GM12872 (cell line): ENCODE measurements around the gene BBIP1.

Source experiments
- TF ChIP-seq, protein P1 (sequence below): IDR thresholded peaks from 3 replicates; pipeline ENCODE4 v1.5.1; 2011; ENCODE audit warnings: low read depth, mild to moderate bottlenecking, low read length, moderate library complexity; ENCODE audit not compliant: insufficient read depth

The BBIP1 gene, protein sequence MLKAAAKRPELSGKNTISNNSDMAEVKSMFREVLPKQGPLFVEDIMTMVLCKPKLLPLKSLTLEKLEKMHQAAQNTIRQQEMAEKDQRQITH

GRCh38 chr10:110918643-110919348, at the start of gene BBIP1:
BBIP1 (minus strand) TSS chr10:110919180; CDS start chr10:110918157, 1,023 bp downstream.
- TF ChIP-seq, protein P1, sequence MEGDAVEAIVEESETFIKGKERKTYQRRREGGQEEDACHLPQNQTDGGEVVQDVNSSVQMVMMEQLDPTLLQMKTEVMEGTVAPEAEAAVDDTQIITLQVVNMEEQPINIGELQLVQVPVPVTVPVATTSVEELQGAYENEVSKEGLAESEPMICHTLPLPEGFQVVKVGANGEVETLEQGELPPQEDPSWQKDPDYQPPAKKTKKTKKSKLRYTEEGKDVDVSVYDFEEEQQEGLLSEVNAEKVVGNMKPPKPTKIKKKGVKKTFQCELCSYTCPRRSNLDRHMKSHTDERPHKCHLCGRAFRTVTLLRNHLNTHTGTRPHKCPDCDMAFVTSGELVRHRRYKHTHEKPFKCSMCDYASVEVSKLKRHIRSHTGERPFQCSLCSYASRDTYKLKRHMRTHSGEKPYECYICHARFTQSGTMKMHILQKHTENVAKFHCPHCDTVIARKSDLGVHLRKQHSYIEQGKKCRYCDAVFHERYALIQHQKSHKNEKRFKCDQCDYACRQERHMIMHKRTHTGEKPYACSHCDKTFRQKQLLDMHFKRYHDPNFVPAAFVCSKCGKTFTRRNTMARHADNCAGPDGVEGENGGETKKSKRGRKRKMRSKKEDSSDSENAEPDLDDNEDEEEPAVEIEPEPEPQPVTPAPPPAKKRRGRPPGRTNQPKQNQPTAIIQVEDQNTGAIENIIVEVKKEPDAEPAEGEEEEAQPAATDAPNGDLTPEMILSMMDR = no peak

GRCh38 chr10:110967645-110968044, 48.7 kb upstream of the BBIP1 start:
- TF ChIP-seq, protein P1 = no peak

DNA sequence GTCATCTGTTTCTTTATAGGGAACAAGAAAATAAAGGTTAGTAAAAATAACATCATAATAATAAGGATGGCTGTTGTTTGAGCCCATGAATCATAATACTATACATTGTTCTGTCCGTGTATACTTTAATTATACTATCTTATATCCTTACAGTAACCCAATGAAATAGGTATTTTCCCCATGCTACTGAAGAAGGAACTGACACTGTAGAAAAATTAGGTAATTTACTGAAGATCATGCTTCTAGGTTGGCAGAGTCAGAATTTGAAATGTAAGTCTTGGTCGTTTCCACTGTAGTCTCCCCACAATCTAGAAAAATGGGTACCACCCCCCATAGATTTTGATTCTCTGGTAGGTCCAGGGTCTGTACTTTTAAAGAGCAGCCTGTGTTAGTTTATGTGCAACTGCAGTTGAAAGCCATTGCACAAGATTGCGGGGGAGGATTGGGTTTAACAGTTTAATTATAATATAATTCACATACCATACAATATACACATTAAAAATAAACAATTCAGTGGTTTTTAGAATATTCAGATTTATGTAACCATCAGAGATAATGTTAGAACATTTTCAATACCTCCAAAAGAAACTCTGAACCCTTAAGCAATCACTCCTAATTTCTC, 48.1 kb upstream of the BBIP1 start:
- TF ChIP-seq, protein P1 = no peak

DNA sequence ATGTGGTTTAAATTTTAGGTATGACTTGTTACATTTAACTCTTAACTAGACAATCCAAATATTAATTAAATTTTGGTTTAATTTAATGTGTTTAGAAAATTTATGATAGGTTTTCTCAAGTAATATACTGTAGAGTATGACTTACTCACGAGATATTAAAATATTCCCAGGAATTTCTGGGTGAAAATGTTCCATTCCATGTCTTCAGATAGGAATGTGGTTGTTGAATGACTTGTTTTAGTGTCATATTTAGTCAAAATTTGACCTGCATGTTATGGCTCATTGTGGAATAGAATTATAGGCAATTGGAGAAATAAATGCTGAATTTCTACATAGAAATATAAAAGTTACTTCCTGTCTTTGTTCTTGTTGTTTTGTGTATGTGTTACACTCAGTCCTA, 47.2 kb upstream of the BBIP1 start:
- TF ChIP-seq, protein P1 = no peak

- TF ChIP-seq, protein P1 = no peak
Observed at GRCh38 chr10:110965216-110965615, 46.2 kb upstream of the BBIP1 start.

DNA sequence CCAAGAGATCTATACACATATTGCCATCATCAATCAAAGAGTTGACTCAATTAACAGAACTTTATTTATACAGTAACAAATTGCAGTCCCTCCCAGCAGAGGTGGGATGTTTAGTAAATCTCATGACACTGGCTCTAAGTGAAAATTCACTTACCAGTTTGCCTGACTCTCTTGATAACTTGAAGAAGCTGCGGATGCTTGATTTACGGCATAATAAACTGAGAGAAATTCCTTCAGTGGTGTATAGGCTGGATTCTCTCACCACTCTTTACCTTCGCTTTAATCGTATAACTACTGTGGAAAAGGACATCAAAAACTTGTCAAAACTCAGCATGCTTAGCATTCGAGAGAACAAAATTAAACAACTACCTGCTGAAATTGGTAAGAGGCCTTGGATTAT, 45.7 kb upstream of the BBIP1 start:
- TF ChIP-seq, protein P1 = no peak

GRCh38 chr10:110963162-110963561, 44.2 kb upstream of the BBIP1 start:
- TF ChIP-seq, protein P1 = no peak
